ENCODE measurements around the gene TFAP2B.

Gene TFAP2B

DNA sequence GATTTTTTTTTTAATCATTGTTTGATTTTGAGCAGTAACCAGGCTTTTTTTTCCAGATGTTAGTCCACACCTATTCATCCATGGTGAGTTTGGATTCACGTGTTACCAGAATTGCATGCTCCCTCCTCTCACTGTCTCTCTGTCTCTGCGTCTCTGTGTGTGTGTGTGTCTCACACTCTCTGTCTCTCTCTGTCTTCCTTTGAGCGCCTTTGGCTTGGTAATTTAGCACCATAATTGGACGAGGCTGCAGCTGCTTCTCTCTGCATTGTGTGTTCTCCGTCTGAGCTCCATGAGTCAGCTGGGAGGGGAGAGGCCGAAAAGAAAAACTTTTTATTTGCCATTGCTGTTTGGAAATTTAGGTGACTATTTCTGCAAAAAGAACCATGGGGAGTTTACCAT lies 3.4 kb downstream of the TFAP2B start:
- DNase-seq (ENCODE audit: extremely low spot score) = no peak
- TF ChIP-seq CTCF (IDR thresholded peaks at IDR 0.05; ENCODE audit: control extremely low read depth, extremely low read depth, low read depth, missing control alignments) = no peak
- ChIA-PET POLR2A (no interaction called here), CTCF (interaction anchor here (0.9 to 1.9 kb wide), 3 partner anchors 8 to 1200 kb away, joined by 3 to 7 read pairs (median 3); no protein-coding TSS in a partner anchor)

GRCh38 chr6:50823094-50823920 lies 4.6 kb downstream of the TFAP2B start:
- TF ChIP-seq CTCF (IDR thresholded peaks at IDR 0.05; ENCODE audit: control extremely low read depth, extremely low read depth, low read depth, missing control alignments) = no peak
- CTCF ChIA-PET = interaction anchor here (1.5 kb wide), 1 partner anchor 1199 kb away, joined by 3 read pairs; no protein-coding TSS in a partner anchor
- no peak for DNase-seq (ENCODE audit: extremely low spot score)
- POLR2A ChIA-PET = no interaction called here

- DNase-seq (ENCODE audit: extremely low spot score) = no peak
- ChIA-PET POLR2A (no interaction called here), CTCF (no interaction called here)
- no peak for TF ChIP-seq CTCF (IDR thresholded peaks at IDR 0.05; ENCODE audit: control extremely low read depth, extremely low read depth, low read depth, missing control alignments)
These were observed 5.9 kb downstream of the TFAP2B start for GRCh38 chr6:50824552-50824951.

- POLR2A ChIA-PET = no interaction called here
- no peak for DNase-seq (ENCODE audit: extremely low spot score)
- TF ChIP-seq CTCF (IDR thresholded peaks at IDR 0.05; ENCODE audit: control extremely low read depth, extremely low read depth, low read depth, missing control alignments) = no peak
- CTCF ChIA-PET = no interaction called here
These were observed 6.8 kb downstream of the TFAP2B start for GRCh38 chr6:50825375-50826036.

DNA sequence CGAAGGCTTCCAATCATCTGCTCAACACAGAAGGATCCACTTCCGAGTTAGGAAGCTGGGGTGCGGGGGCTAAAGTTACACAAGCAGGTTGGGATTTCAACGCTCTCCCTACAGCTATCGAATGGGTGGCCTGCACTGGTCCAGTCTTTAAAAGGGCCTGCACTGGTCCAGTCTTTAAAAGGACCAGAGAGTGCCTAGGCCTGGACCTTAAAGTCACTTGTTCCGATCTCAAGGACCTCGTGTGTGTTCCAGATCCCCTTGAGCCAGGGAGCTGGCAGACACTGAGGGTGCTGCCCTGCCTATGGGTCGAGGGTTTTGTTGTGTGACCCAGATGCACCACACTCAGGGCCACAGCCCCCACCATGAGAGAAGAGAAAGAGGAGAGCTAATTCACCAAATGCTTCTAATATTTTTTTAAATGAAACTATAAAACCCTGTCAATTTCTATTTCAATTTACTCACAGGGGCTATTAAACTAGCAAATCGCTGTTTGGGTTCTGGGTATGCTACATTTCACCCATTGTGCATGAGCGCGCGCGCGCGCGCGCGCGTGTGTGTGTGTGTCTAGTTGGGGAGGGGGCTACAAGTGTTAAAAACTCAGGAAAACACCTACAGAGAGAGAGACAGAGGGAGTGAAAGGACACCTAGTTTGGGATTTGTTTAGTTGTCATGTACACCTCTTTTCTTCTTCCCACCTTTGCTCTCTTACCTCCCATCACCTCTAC lies 7.5 kb downstream of the TFAP2B start:
- DNase-seq (ENCODE audit: extremely low spot score) = no peak
- no peak for TF ChIP-seq CTCF (IDR thresholded peaks at IDR 0.05; ENCODE audit: control extremely low read depth, extremely low read depth, low read depth, missing control alignments)
- CTCF ChIA-PET = no interaction called here
- POLR2A ChIA-PET = no interaction called here

DNA sequence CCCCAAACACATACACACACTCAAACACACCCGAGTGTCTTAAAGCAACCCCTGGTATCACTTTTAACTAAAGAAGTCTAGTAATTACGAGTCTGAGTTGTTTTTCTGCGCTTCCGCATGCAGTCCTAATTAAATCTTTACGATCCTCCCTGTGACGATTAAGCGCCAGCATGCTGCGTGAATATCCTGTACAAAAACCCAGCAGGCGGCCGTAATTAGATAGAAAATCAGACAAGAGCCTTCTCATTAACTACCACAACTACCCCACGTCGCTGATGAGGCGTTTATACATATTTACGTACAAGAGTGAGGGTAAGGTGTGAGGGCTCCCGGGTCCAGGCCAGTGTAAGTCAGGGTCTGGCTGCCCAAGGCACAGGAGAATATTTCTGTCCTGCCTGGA lies 8.1 kb downstream of the TFAP2B start:
- no peak for DNase-seq (ENCODE audit: extremely low spot score)
- no peak for TF ChIP-seq CTCF (IDR thresholded peaks at IDR 0.05; ENCODE audit: control extremely low read depth, extremely low read depth, low read depth, missing control alignments)
- CTCF ChIA-PET = no interaction called here
- POLR2A ChIA-PET = no interaction called here

All from GM10248 (cell line).